GM12801 (cell line): ENCODE results near the gene SOS1.

Experiments used
- TF ChIP-seq, protein P1 (sequence below): IDR thresholded peaks from one replicate; pipeline ENCODE4 v1.5.1; 2011; ENCODE audit warnings: control low read depth; ENCODE audit not compliant: insufficient read length; ENCODE audit errors: extremely low read depth

SOS1 gene

GRCh38 chr2:39108377-39108776 lies 12.5 kb downstream of the SOS1 start:
- TF ChIP-seq, protein P1, sequence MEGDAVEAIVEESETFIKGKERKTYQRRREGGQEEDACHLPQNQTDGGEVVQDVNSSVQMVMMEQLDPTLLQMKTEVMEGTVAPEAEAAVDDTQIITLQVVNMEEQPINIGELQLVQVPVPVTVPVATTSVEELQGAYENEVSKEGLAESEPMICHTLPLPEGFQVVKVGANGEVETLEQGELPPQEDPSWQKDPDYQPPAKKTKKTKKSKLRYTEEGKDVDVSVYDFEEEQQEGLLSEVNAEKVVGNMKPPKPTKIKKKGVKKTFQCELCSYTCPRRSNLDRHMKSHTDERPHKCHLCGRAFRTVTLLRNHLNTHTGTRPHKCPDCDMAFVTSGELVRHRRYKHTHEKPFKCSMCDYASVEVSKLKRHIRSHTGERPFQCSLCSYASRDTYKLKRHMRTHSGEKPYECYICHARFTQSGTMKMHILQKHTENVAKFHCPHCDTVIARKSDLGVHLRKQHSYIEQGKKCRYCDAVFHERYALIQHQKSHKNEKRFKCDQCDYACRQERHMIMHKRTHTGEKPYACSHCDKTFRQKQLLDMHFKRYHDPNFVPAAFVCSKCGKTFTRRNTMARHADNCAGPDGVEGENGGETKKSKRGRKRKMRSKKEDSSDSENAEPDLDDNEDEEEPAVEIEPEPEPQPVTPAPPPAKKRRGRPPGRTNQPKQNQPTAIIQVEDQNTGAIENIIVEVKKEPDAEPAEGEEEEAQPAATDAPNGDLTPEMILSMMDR: no peak

GRCh38 chr2:39107724-39108273 lies 13.1 kb downstream of the SOS1 start:
- TF ChIP-seq, protein P1: no peak

- TF ChIP-seq, protein P1: no peak
Observed at GRCh38 chr2:39107156-39107555, 13.7 kb downstream of the SOS1 start.

- TF ChIP-seq, protein P1: no peak
Observed at GRCh38 chr2:39099870-39100728, 20.8 kb downstream of the SOS1 start.

- TF ChIP-seq, protein P1: no peak
Observed at GRCh38 chr2:39099310-39099869, 21.5 kb downstream of the SOS1 start.

DNA sequence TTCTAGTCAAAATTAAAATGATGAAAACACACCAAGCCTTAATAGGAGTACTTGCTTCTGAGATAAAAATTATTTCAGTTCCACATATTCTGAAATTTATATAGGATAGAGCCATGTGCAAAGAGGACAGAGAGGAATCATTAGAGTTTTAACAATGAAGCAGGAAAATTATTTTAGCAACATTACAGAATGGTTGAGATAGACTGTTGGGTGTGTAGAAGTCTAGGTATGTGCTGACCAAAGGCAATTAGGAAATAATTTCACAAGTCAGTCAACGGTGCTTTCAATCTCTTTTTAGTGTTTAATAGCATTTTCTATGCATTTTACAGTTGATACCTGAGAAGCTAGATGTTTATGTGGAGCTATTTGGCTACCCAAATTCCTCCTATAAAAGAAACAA lies 25.2 kb downstream of the SOS1 start:
- TF ChIP-seq, protein P1: no peak

- TF ChIP-seq, protein P1: no peak
Observed at GRCh38 chr2:39094717-39095363, 26.0 kb downstream of the SOS1 start.
